ENCODE data around the gene ZMPSTE24.

ZMPSTE24 gene

DNA sequence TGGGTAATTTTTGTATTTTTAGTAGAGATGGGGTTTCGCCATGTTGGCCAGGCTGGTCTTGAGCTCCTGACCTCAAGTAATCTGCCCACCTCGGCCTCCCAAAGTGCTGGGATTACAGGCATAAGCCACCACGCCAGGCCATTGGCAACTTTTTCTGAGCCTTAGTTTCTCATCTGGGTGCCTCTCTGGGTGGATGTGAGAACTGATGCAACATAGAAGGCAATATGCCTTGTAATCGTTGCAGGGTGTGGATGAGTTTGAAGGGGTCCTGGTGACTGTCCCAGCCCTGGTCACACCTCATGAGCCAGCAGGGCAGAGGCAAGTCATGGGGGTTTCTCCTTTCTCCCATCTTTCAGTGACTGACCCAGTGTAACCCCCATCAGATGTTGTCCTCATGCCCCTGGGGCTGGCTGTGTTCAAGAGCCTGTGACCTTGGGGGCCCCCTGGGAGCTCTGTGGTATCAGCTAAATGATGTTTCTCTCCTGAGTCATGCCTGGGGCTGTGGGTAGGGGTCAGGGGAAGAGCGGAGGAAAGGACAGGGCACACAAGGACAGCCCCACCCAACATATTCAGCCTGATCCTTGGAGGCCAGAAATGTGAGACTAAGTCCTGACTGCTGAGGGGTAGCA is 55.4 kb downstream of the ZMPSTE24 start:
- Histone ChIP-seq H3K4me3 (replicated peaks; ENCODE audit: low read depth, low read length) (no peak overlapping the region), H3K27me3 (replicated peaks; ENCODE audit: control insufficient read depth, insufficient read depth, low read length) (no peaks in the 10 kb centered on the region; the same call in none of the 2 replicates), H3K36me3 (ENCODE audit: control insufficient read depth, insufficient read depth, low read length) (peaks cover 2% of the 10 kb centered on the region; the same call in 1 of the 2 replicates)
- DNase-seq (ENCODE audit: extremely low read depth, insufficient read length) = peak; percentile 67
- TF ChIP-seq, protein P1, sequence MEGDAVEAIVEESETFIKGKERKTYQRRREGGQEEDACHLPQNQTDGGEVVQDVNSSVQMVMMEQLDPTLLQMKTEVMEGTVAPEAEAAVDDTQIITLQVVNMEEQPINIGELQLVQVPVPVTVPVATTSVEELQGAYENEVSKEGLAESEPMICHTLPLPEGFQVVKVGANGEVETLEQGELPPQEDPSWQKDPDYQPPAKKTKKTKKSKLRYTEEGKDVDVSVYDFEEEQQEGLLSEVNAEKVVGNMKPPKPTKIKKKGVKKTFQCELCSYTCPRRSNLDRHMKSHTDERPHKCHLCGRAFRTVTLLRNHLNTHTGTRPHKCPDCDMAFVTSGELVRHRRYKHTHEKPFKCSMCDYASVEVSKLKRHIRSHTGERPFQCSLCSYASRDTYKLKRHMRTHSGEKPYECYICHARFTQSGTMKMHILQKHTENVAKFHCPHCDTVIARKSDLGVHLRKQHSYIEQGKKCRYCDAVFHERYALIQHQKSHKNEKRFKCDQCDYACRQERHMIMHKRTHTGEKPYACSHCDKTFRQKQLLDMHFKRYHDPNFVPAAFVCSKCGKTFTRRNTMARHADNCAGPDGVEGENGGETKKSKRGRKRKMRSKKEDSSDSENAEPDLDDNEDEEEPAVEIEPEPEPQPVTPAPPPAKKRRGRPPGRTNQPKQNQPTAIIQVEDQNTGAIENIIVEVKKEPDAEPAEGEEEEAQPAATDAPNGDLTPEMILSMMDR (IDR thresholded peaks at IDR 0.05; ENCODE audit: insufficient read depth, low read length, poor library complexity, severe bottlenecking) = no peak

DNA sequence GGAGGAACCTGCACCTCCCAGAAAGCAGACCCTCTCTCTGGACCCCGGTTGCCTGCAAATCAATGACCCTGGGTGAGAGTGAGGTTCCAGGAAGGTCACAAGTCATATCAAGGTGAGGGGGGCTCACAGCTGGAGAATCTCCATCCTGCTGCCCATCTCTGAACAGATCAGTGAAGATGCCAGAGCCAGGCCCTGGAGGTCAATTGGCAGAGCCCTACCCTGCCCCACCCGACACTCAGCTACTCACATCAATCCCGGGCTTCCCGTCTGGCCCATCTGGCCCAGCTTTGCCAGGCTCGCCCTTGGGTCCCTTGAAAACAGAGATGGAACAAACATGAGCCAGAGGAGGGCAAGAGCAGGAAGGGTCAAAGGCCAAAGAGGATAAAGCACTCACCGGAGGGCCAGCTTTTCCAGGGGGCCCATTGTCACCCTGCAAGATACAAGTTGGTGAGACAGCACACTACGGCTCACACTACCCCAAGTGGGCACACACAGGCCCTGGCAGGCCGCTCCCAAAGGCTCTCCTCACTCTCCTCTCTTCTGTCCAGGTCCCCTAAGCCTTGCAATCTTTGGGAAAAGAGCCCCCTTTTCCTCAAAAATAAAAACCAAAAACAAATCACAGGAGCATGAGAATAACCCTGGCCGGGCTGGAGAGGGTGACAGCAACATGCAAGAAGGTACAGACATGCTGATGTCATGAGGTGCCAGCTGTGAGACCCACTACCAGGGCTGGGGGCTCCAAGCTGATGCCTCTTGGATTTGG is 56.1 kb downstream of the ZMPSTE24 start:
- Histone ChIP-seq H3K4me3 (replicated peaks; ENCODE audit: low read depth, low read length) (no peak overlapping the region), H3K27me3 (replicated peaks; ENCODE audit: control insufficient read depth, insufficient read depth, low read length) (no peaks in the 10 kb centered on the region; the same call in none of the 2 replicates)
- DNase-seq (ENCODE audit: extremely low read depth, insufficient read length) = no peak

DNA sequence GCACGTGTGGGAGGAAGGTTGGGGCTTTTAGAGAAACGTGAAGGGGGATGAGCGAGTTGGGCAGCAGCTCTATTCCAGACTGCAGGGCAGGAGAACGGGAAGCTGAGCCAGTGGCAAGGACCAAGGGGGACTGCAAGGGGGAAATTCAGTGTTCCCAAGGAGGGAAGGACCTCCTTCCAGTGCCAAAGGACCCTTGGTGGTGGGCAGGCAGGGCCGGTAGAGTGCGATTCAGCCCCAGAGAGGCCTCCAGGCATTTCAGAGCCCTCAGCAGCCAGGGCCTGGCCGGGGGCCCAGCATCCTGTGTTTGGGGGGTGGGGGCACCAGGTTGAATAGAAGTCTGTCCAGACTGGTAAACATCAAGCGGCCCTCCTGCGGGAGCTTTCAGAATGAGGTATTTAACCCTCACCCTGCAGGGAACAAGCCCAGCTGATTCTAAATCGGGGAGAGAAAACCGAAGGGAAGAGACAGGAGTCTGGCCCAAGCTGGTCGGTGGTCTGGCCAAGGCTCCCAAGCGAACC is 56.7 kb downstream of the ZMPSTE24 start:
- no peak for DNase-seq (ENCODE audit: extremely low read depth, insufficient read length)
- Histone ChIP-seq H3K27me3 (replicated peaks; ENCODE audit: control insufficient read depth, insufficient read depth, low read length) (no peaks in the 10 kb centered on the region; the same call in none of the 2 replicates), H3K4me3 (replicated peaks; ENCODE audit: low read depth, low read length) (0 out of 2 replicates have a peak overlapping the region, but pooled peaks have one; percentile 26), H3K36me3 (ENCODE audit: control insufficient read depth, insufficient read depth, low read length) (peaks cover 2% of the 10 kb centered on the region; the same call in 1 of the 2 replicates)
- TF ChIP-seq, protein P1 (IDR thresholded peaks at IDR 0.05; ENCODE audit: insufficient read depth, low read length, poor library complexity, severe bottlenecking) = no peak

More for the DNA sequence above, 56.1 kb downstream of the ZMPSTE24 start:
- TF ChIP-seq, protein P1 (IDR thresholded peaks at IDR 0.05; ENCODE audit: insufficient read depth, low read length, poor library complexity, severe bottlenecking) = no peak
- H3K36me3 ChIP-seq (ENCODE audit: control insufficient read depth, insufficient read depth, low read length) = peaks cover 2% of the 10 kb centered on the region; the same call in 1 of the 2 replicates

DNA sequence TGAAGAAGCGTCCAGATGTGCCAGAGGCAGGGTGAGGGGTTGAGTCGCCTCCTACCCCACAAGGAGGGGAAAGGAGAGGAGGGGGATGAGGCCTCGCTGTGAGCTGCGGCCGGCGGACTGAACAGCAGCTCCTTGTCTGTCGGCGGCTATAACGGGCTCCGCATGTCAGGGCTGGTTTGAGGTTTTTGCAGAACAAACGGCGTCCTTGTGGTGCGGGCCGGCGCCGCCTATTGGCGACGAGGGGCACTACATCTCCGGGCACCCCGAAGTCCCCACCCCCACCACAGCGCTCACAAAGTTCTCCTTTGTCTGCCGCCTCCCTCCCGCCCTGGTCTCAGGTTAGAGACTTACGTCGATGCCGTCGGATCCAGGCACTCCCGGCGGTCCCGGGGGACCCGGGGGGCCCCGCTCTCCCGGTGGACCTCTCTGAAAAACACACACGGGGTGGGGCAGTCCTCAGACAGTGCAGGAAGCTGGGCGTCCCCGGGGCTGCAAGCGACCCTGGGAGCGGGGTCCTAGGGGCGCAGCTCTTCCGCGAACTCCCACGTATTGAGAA is 57.3 kb downstream of the ZMPSTE24 start:
- H3K4me3 ChIP-seq (replicated peaks; ENCODE audit: low read depth, low read length) = peak overlapping the region; percentile 26
- peak; percentile 94 for DNase-seq (ENCODE audit: extremely low read depth, insufficient read length)
- H3K27me3 ChIP-seq (replicated peaks; ENCODE audit: control insufficient read depth, insufficient read depth, low read length) = no peaks in the 10 kb centered on the region; the same call in none of the 2 replicates
- H3K36me3 ChIP-seq (ENCODE audit: control insufficient read depth, insufficient read depth, low read length) = no peaks in the 10 kb centered on the region
- TF ChIP-seq, protein P1 (IDR thresholded peaks at IDR 0.05; ENCODE audit: insufficient read depth, low read length, poor library complexity, severe bottlenecking) = peak; percentile 96

DNA sequence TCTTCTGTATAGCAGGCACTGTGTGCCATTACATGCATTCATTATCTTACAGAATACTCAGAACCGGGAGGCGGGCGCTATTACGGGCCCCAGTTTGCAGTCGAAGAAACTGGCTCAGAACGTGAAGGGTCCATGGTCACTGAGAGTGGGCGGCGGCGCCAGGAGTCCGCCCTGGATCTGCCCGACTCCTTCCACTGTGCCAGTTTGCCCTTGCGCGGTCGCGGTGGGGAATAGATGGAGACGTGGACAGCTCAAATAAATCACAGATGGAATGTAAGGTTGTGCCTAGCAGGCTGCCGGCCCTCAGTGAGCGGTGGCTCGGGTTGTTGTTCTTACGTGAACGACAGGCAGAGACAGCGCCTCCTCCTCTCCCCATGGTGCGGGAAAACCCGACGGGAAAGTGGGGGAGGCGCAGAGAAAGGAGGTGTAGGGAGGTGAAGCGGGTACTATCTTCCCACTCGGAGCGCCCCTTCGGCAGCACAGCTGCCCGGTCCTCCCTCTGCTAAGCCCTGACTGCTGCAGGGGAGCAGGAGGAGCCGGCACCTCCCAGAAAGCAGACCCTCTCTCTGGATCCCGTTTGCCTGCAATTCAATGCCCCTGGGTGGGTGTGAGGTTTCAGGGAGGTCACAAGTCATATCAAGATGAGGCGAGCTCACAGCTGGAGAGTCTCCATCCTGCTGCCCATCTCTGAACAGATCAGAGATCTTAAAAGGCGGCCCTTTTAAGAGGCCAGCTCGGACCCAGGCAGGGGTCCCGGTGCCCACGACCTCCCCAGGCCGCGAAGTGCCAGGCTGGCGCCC is 58.0 kb downstream of the ZMPSTE24 start:
- peak; percentile 59 for DNase-seq (ENCODE audit: extremely low read depth, insufficient read length)
- TF ChIP-seq, protein P1 (IDR thresholded peaks at IDR 0.05; ENCODE audit: insufficient read depth, low read length, poor library complexity, severe bottlenecking) = no peak
- Histone ChIP-seq H3K4me3 (replicated peaks; ENCODE audit: low read depth, low read length) (peak overlapping the region; percentile 58), H3K36me3 (ENCODE audit: control insufficient read depth, insufficient read depth, low read length) (no peaks in the 10 kb centered on the region), H3K27me3 (replicated peaks; ENCODE audit: control insufficient read depth, insufficient read depth, low read length) (no peaks in the 10 kb centered on the region; the same call in none of the 2 replicates)

Data from GM06990 (cell line).